ENCODE results near the gene TSPAN1.

The TSPAN1 gene

DNA sequence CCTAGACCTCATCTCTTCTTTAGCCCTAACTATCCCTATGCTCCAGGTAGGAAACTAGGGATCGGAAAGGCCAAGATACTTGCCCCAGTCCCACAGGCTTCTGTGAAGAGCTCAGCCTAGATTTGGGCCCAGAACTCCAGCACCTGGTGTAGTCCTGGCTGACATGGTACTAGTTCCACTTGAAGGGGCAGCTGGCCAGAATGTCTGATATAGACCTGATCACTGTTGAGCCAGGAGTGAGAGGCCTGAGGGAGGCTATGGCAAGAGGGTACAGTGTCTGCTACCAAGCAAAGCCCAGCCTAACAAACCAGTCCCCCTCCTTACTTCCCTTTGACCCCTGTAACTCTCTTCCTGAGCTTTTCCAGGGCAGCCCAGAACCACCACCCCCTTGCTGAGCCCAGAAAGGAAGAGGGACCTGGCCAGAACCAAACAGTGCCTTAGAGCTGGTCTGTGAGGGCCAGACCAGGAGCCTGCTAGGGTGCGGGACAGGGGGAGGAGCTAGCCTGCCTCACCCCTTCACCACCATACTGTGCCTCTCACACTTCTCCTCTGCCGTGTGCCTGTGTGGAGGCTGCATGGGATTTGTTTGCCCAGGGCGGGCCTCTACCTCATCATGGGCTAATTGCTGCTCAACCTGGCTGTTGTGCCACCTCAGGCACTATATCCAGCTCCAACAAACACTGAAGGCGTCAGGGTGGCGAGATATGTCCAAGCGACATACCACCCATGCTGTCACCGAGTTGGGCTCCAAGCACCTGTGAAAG, 12.4 kb downstream of the TSPAN1 start:
- DNase-seq (ENCODE audit: low read depth) = no peak

DNA sequence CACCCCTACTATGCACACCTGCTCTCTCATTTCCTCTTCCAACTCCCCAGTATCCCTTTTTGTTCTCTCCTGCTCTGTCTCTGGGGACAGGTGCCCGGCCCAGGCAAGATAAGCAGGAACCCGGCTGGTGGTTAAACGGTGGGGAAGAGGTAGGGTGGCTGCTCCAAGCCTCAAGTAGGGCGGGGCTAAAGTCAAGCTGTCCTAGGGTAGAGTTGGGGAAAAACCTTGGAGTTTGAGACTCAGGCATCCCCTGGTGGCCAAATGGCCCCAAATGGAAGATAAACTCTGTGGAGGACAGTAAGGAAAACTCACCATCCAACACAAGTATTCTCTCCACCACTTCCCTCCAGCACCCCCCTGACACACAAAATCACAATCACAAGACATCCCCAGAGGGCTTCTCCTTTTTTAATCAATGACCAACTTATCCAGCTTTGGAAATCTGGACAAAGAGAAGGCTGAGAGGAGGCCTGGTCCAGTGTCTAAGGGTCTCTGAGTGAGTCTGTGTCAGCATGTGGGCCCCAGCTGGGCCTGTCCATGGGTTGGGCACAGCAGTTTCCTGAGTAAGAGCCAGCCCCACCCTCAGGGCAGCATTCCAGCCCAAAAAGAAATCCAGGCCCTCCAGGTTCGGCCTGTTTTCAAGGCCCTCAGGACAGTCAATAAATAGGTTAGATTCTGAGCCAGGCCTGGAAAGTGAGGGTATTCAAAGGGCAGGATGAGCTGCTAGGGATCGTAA, 13.6 kb downstream of the TSPAN1 start:
- no peak for DNase-seq (ENCODE audit: low read depth)

DNA sequence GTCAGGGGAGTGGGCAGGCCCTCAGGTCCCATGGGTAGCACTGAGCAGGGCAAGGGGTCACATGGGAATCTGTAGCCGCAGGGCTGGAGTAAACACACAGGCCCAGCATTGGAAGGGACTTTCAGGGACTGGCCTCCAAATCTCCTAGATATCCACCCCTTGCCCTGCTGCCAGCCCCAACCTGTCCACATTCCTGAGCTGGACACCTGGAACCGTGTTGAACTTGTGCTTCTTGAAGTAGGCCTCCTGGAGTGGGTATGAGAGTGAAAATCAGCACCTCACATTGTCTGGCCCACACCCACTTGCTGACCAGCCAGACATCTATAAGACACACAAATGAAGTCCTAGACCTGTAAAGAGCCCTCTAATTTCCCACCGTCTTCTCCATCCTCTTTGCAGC, 15.7 kb downstream of the TSPAN1 start:
- DNase-seq (ENCODE audit: low read depth) = no peak

DNA sequence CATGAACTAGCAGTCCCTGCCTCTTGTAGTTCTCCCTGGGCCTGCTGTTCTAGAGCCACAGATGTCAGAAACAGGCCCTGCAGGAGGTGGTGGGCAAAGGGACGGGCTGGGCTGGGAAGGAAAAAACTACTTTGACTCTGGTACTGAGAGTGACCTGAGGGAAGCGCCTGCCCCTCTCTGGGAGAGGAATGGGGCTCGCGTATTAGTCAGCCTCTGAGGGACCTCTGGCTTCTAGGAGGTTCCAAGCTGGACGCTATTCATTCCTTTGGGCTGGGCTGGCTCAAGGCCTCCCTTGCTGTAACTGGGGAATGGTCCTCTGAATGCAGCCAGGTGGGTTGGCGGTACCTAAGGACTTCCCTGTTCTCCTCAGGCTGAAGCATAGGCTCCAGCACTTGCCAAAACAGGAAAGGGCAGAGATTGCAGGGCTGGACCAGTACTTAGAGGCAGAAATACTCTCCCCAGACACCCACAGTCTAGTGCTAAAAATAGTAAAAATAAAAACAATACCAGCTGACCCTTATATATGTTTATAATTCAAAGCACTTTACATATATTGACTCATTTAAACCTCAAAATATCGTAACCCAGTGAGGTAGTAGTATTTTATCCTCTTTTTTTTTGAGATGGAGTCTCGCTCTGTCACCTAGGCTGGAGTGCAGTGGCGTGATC, 16.3 kb downstream of the TSPAN1 start:
- DNase-seq (ENCODE audit: low read depth) = no peak

DNA sequence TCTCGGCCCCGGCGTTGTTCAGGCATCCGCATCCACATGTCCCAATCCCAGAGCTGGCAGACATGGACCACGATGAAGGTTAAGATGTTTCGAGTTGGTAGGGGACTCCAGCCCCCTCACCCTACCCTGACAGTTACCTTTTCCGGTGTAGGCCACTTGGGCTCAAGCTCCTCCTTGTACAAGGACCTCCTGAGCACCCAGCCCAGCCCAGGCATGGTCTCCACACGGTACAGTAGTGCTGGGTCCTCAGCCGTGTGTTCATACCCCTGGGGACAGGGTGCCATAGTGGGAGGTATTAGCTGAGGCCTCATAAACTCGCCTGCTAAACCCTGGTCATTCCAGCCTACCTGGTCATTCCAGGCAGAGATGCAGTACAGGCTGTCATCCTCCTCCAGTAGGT, 17.3 kb downstream of the TSPAN1 start:
- no peak for DNase-seq (ENCODE audit: low read depth)

DNA sequence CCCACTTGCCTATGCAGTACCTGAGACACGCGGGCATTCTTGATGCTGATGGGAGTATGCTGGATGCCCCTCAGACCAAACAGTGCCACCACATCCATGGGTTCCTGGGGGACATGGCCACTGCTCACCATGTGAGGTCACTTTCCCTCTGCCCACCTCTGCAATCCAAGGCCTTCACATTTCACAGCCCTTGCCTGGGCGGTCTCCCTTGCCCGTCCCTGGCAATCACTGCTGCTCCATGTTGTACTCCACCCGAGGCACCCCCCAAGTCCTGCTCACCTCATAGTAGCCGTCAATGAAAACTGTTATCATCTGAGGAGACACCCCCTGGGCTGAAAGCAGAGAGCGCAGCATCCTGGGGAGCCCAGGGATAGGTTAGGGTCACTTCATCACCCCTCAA, 18.4 kb downstream of the TSPAN1 start:
- DNase-seq (ENCODE audit: low read depth) = no peak

DNA sequence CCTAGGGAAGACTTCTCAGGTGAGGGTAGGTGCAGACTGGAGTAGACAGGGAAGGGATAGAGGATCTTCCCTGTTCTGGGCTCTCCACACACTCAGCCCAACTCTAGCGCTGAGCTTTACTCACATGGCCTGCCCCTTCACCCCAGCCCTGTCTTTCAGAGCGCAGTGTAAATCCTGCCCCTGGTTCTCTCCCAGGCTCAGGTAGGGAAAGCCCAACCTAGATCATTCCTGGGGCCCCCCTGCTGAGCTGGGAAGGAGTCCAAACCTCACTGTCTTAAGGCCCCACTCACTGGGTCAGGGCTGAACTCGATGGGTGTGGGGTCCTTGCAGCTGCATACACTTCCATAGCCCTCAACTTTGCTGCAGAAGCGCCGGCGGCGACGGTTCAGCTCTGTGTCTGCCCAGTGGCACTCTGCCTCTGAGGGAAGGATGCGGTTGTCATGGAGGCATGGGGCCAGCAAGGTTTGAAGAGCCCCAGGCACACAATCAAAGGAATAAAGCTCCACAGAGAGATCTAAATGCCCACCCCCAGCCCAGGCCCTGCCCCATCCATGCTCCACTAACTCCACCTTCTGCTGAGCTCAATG, 19.2 kb downstream of the TSPAN1 start:
- no peak for DNase-seq (ENCODE audit: low read depth)

DNA sequence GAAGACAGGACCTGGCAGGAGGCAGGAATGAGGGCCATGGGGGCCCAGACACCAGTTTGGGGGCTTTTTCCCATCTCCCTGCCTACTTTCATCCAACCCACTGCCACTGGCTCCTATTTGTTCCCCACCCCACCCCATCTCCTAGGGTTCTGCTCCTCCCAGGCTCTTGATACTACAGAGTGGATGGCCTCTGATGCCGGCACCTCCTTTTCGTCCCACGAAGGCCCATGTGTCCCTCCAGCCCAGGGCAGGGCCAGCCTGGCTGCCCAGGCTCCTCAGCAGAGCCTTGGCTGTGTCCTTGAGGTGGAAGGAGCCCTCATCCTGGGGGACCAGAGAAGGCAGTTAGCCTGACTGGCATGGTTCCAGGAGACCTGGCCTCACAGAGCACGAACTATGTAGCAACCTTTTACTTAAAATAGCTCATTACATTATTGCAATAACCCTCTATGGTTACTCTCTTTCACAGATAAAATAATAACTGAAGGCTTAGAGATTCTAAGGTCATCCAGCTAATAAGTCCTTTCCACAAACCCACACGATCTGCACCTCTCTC, 19.8 kb downstream of the TSPAN1 start:
- no peak for DNase-seq (ENCODE audit: low read depth)

DNA sequence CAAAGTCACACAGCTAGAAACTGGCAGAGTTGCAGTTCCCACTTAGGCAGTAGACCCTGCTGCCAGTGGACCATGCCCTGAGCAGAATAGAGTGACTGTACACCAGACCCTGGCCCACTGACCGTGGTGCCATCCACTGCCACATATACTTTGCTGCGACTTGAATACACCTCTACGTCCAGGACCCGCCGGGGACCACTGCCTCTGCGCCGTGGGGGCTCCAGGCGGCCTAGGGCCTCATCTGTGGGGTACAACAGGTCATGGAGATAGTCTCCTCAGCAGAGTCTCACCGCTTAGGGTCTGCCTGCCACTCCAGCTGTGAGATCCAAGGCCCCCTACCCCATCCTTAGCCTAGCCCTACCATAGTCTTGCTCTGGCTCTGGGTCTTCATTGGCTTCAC, 21.7 kb downstream of the TSPAN1 start:
- no peak for DNase-seq (ENCODE audit: low read depth)

DNA sequence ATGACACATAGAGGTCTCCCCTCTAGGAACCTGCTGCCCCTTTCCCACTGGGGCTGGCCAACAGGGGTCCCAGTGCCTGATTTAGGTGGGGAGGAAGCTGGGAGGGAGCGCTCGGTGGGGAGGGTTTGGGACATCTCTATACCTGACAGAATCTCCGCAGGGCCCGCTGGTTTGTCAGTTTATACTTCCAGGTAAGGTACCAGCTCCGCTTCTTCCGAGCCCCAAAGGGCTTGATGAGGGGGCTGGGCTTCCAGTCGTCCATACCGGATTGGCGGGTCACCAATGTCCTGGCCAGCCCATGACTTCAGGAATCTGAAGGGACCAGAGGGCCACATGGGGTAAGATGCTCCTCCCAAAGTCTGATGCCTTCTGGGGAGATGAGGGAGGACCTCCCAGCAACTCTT, 22.7 kb downstream of the TSPAN1 start:
- no peak for DNase-seq (ENCODE audit: low read depth)

DNA sequence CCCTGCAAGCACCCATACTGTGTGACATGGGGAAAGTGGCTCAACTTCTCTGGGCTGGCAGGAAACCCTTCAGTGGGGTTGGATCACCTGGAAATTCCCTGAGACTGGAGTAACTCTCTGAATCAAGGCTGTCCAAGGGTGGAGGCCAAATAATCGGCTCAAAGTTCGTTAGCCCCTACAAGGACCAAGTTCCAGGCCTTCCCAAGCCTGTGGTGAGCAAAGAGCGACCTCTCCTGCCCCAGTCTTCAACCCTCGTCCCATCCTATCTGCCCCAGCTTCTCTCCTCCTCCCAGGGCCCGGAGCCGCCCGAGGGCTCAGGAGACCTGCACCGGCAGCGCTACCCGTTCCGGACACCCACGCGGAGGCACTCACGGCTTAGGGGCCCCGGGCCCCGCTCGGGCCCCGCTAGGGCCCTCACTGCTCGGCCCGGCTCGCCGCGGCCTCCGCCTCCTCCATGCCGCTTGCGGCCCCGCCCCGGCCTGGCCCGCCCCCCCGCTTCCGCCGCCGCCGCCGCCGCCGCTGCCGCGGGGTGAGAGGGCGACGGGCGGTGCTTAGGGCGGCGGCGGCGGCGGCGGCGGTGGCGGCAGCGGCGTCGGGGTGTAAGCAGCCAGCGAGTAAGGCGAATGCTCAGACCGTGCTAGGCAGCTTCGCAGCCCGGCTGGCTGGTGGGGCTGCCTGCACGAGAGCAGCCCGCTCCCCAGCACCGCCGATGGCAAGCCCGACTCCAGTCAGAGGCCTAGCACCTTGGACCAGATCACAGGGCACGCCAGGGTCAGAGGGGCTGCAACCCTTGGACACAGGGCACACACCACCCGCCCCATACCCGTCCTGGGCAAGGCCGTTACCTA, 23.3 kb downstream of the TSPAN1 start, which contains the start of gene POMGNT1:
Gene POMGNT1, minus strand, starts transcription at position 471 of the 848 bp plus-strand sequence. CDS start 613 bp downstream, outside the sequence.
- DNase-seq (ENCODE audit: low read depth) = no peak

DNA sequence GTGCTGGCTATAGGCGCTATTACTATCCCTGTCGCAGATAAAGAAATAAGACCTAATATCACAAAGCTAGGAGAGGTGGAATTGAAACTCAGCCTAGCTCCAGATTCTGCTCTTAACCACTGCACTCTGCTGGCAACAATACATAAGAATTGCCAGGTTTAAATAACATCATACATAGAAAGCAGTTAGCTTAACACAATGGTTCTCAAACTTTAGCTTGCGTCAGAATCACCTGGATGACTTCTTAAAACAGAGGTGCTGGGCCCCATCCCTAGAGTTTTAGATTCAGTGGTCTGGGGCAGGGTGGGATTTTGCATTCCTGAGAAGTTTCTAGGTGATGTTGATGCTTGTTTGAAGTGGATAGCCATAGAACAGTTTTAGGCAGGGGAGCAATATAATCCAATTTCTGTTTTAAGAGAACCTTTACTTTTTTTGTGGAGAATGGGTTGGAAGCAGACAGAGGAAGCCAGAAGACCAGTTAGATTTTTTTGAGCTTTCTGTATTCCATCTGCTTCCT, 24.4 kb downstream of the TSPAN1 start:
- no peak for DNase-seq (ENCODE audit: low read depth)

DNA sequence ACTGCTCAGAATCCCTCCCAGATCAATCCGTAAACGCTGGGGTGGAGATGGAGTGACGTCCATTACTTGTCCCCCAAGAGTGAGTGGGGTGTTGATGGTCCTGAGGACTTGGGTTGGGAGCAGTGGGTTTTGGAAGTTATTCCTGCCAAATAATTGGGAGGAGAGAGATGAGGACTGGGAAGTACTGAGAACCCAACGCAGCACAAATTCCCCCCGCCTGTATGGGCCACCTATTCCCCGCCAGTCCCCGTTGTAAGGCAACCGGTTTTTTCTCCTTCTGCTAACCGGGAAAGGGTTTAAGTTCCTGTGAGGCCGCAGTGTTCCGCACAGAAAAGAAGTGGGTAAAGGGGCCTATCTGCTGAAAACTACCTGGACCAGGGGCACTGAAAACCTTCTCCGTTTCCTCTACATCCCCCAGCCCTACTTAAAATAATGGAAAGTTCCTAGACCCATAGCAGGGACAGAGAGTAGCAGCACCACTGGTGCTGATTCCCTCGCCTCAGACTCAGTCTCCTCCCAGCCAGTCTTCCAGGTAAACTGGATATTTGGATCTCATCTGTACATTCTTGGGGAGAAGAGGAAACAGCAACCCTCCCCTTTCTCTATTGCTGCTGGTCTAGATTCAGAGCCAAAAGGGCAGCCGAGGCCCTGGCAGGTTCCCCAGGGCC, 29.0 kb downstream of the TSPAN1 start:
- DNase-seq (ENCODE audit: low read depth) = no peak

DNA sequence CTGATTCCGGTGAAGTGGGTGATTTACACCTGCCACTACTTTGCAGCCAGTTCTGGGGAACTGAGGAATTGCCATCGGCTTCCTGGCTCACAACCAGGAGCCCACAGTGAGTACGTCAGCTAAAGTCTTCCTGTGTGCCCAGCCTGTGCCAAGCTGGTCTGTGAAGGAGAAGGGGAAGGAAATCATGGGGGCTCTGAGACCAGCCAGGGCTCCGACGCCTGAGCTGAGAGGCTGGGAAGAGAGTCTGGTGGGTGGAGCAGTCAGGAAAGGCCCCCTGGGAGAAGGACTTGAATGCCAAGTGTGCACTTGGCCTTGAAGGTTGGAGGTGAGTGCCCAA, 29.5 kb downstream of the TSPAN1 start:
- no peak for DNase-seq (ENCODE audit: low read depth)

DNA sequence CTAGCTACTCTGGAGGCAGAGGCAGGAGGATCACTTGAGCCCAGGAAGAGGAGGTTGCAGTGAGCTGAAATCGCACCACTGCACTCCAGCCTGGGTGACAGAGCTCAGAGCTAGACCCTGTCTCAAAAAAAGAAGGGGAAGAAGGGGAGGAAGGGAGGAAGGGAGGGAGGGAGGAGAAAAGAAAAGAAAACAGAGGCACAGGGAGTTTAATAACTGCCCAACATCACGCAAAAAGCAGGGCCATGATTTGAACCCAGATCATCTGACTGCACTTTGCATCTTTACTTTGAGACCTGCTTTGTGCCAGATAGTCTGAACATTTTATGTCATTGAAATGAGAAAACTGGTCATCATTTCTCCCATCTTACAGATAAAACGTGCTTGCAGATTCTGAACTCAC, 30.3 kb downstream of the TSPAN1 start:
- no peak for DNase-seq (ENCODE audit: low read depth)

DNA sequence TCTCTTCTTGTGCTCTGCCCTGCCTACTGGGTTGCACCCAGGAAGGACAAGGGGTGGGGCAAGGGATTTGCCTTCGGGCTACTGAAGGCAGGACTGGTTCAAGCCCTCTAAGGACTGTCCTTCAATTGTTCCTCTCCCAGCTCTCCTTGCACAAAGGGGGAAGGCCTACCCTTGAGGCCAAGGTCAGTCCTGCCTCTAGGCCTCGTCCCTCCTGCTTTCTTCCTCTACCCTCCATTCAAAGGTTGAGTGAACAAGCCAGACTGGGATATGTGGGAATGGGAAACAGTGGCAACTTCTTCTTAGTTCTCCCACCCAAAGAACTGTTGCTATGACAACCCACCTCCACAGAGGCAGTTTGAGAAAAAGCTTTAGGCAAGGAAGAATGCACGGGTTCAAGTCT, 30.9 kb downstream of the TSPAN1 start:
- DNase-seq (ENCODE audit: low read depth) = no peak

DNA sequence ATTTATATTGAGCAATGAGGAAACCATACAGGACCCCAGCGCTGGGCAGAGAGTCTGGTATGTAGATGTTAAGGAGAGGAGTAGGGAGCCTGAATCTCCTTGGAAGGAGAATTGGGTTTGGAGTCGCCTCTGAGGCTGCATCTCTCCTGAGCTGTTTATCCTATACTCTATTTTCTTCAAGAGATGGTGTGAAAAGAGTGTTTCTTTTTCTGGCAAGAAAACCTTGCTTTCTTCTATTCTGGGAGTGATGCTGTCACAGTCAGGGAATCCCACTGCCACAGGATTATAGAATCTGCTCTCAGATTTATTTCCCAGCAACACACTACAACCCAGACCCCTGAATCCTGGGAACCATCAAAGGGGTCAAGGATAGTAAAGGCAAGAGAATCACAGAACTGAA, 31.5 kb downstream of the TSPAN1 start:
- DNase-seq (ENCODE audit: low read depth) = no peak

DNA sequence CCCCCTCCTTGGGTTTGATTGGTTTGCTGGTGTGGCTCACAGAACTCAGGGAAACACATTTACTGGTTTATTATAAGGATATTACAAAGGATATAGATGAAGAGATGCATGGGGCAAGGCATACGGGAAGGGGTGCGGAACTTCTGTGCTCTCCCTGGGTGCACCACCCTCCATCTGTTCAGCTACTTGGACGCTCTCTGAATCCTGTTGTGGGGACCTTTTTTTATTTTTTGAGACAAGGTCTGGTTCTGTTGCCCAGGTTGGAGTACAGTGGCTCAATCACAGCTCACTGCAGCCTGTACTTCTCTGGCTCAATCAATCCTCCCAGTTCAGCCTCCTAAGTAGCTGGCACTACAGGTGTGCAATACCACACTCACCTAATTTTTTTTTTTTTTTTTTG, 35.7 kb downstream of the TSPAN1 start:
- no peak for DNase-seq (ENCODE audit: low read depth)

DNA sequence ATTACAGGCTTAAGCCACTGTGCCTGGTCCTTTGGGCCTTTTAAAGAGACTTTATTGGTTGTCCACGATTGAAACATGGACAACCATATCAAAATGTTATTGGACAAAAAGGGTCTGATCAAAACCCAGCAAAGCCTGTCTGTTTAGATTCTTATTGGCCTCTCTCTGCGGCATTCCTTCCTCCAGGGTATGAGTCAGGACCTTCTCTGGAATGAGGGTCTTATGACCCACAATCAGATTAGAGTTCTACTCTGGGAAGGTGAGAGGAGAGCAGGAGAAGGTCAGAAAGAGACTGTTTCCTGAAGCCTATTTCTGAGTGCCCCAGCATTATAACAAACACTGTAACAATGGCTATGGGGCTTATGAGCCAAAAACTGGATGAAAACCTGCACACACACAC, 36.2 kb downstream of the TSPAN1 start:
- DNase-seq (ENCODE audit: low read depth) = no peak

DNA sequence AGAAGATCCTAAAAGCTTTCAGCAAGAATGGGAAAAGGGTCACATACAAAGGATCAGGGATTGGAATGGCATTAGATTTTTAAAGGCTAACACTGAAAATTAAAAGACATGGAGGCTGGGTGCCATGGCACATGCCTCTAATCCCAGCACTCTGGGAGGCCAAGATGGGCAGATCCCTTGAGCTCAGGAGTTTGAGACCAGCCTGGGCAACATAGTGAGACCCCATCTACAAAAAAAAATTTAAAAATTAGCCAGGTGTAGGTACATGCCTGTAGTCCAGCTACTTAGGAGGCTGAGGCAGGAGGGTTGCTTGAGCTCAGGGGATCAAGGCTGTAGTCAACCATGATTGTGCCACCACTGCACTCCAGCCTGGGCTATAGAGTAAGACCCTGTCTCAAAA, 40.6 kb downstream of the TSPAN1 start:
- DNase-seq (ENCODE audit: low read depth) = no peak

DNA sequence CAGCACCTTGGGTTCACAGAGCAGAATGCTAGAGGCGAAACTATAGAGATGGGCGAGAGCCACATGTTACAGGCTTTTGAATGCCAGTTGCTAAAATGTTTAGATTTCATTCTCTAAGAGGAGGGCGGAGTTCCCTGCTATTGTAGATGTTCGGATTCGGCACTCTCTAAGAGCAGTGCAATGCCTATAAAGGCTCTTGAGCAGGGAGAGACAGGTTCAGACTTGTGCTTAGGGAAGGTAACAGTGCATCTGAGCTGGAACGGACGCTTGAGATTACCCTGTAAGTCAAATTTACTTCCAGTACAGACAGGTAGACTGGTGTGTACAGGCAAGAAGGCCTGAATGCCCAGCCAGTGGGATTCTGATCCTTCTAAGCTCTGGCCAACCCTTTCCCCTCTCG, 43.6 kb downstream of the TSPAN1 start:
- no peak for DNase-seq (ENCODE audit: low read depth)
